OCI-LY1 (cell line): ENCODE measurements around the gene LSM14A.

Experiments used
- CTCF ChIP-seq: fragments of 200-600 bp; sonication (generic), shearing (Covaris generic); IDR thresholded peaks from 2 replicates; pipeline ENCODE4 v1.5.1; 2017; ENCODE audit warnings: mild to moderate bottlenecking, antibody characterized with exemption, low read length, moderate library complexity, mixed read lengths
- EZH2 ChIP-seq: fragments of 200-600 bp; sonication (generic), shearing (Covaris generic); IDR thresholded peaks from 2 replicates; pipeline ENCODE4 v1.8.0; 2017; ENCODE audit warnings: borderline replicate concordance, mixed run types, mild to moderate bottlenecking, antibody characterized with exemption, low read length, moderate library complexity, mixed read lengths

- TF ChIP-seq CTCF (no peak), EZH2 (no peak)
These were observed 36.1 kb downstream of the LSM14A start for GRCh38 chr19:34208291-34208884.
